ENCODE results near the gene HEBP2.

- TF ChIP-seq CTCF (IDR thresholded peaks at IDR 0.05) = no peak
- no peak for TF ChIP-seq POLR2A (IDR thresholded peaks at IDR 0.05)
These were observed 779 bp downstream of the HEBP2 start for GRCh38 chr6:138404666-138405337.

Measured in lower leg skin (tissue), 3 donors.